NT2/D1 (cell line): ENCODE results near the gene PNKD.

Source experiments
- YY1 ChIP-seq: IDR thresholded peaks from 2 replicates; pipeline ENCODE4 v1.6.1; 2011; ENCODE audit not compliant: insufficient read length, insufficient read depth
- ZNF274 ChIP-seq: IDR thresholded peaks from 2 replicates; pipeline ENCODE4 v1.6.1; 2011; ENCODE audit warnings: mild to moderate bottlenecking, low read depth, low read length

GRCh38 chr2:218274586-218274985, 4.3 kb downstream of the PNKD start:
- TF ChIP-seq YY1, result no peak
- TF ChIP-seq ZNF274, result no peak
